Gastrocnemius medialis (tissue), 4 donors: ENCODE data around the gene TTC16. TPM values are rescaled to one million over a fixed set of nuclear protein-coding genes. Genes with fewer than 3 reads are reported as not detected.
A peak's percentile ranks its signal among the peaks of the same experiment; 100 is the strongest.

Experiments
- ATAC-seq, 2 donors: fragments of 150-250 bp; one replicate each; pipeline ENCODE4 v1.9.1; 2016
- DNase-seq, 2 donors: peaks; one replicate each; pipeline ENCODE4 v3.0.0-alpha.2; 2019
- H3K27ac ChIP-seq, 4 donors: fragments of 200-600 bp; sonication (generic); 1 replicate in 1 of 4; 2 replicates in 3 of 4; pipeline ENCODE4 v1.5.1; 2016 to 2018; ENCODE audit warnings: mild to moderate bottlenecking in 2 of 4, moderate library complexity in 1 of 4
- H3K27me3 ChIP-seq, 3 donors: fragments of 200-600 bp; sonication (generic) in 2 of 3; 1 replicate in 1 of 3; 2 replicates in 2 of 3; pipeline versions ENCODE4 v1.5.1 to v1.6.0; 2016 to 2019; ENCODE audit warnings: mild to moderate bottlenecking in 1 of 3, moderate library complexity in 1 of 3
- H3K36me3 ChIP-seq, 2 donors: fragments of 200-600 bp; sonication (generic) in 1 of 2; one replicate each; pipeline ENCODE4 v1.5.1; 2017 to 2018
- H3K4me1 ChIP-seq, 2 donors: fragments of 200-600 bp; sonication (generic) in 1 of 2; one replicate each; pipeline ENCODE4 v1.5.1; 2016 to 2017; ENCODE audit warnings: mild to moderate bottlenecking in 2 of 2
- H3K4me3 ChIP-seq, 4 donors: fragments of 200-600 bp; sonication (generic) in 3 of 4; 1 replicate in 1 of 4; 2 replicates in 3 of 4; pipeline ENCODE4 v1.5.1; 2016 to 2019; ENCODE audit warnings: mild to moderate bottlenecking in 2 of 4
- H3K9me3 ChIP-seq, 3 donors: fragments of 200-600 bp; sonication (generic) in 2 of 3; 1 replicate in 1 of 3; 2 replicates in 2 of 3; pipeline ENCODE4 v1.5.1; 2016 to 2019
- CTCF ChIP-seq, 5 experiments: fragments of 450-650 bp in 3 of 5; fragments of 200-600 bp in 2 of 5; sonication (generic) in 2 of 5; IDR thresholded peaks in 4 of 5; conservative IDR thresholded peaks in 1 of 5; 1 replicate in 4 of 5; 2 replicates in 1 of 5; pipeline ENCODE4 v1.5.1; 2016 to 2019; ENCODE audit warnings: antibody characterized with exemption in 5 of 5, mild to moderate bottlenecking in 3 of 5, moderate library complexity in 3 of 5
- POLR2A ChIP-seq, 2 donors: fragments of 450-650 bp; IDR thresholded peaks; one replicate each; pipeline ENCODE4 v1.6.1; 2017; ENCODE audit warnings: antibody characterized with exemption in 2 of 2, mild to moderate bottlenecking in 2 of 2, moderate library complexity in 2 of 2
- in situ Hi-C, 4 donors: fragments of 200-750 bp; cut with MboI; loops; one replicate each; pipeline versions ENCODE4 v1.15.0 to v1.8.0; 2017; ENCODE audit warnings: low sequenced_read_pairs in 4 of 4
- intact Hi-C: fragments of 100-400 bp; cut with DNase I; formaldehyde crosslinking; loops from one replicate; pipeline ENCODE4 v1.15.1; 2023; ENCODE audit warnings: low total_unique reads
- total RNA-seq, 4 donors: library from RNA; depleted of rRNA; stranded (reverse); fragments of >200 nt; gene quantifications; one replicate each; pipeline versions ENCODE4 v1.1.0 to v1.2.3, GENCODE V29; 2016

TTC16 gene
- total RNA-seq, 4 donors from 2014 or later = not detected

- H3K4me1 ChIP-seq = peaks cover 12 to 14% of the 10 kb centered on the region in 2 donors
- H3K36me3 ChIP-seq = no peaks in the 10 kb centered on the region
- H3K27ac ChIP-seq = no peak overlapping the region
- H3K27me3 ChIP-seq = no peaks in the 10 kb centered on the region
- intact Hi-C loops (loop anchor here (2.0 to 5.0 kb wide), 2 partner anchors 31 to 102 kb away; partner anchors contain the start of gene STXBP1), in situ Hi-C loops (no loop called here)
- H3K9me3 ChIP-seq = no peaks in the 10 kb centered on the region
- DNase-seq (no peak), ATAC-seq (no peak)
- TF ChIP-seq POLR2A (IDR thresholded peaks at IDR 0.05) (no peak), CTCF (IDR thresholded peaks at IDR 0.05 in 4 of 5, conservative IDR thresholded peaks at IDR 0.05 in 1 of 5) (no peak)
- peak overlapping the region; percentile 74 to 85 (median 78) for H3K4me3 ChIP-seq
These were observed 1.7 kb upstream of the TTC16 start for GRCh38 chr9:127714020-127714750.

- DNase-seq = peak in 1 of 2 donors; percentile 33
- ATAC-seq = peak; percentile 21 to 26
These were observed 869 bp upstream of the TTC16 start for GRCh38 chr9:127714951-127715469.

GRCh38 chr9:127716412-127716811 is 533 bp downstream of the TTC16 start:
- DNase-seq (no peak), ATAC-seq (no peak)
- H3K27ac ChIP-seq = peak overlapping the region; percentile 84 to 86 (median 84)
- TF ChIP-seq POLR2A (IDR thresholded peaks at IDR 0.05) (no peak), CTCF (IDR thresholded peaks at IDR 0.05 in 4 of 5, conservative IDR thresholded peaks at IDR 0.05 in 1 of 5) (no peak)
- intact Hi-C loops (loop anchor here (1.0 kb wide), 1 partner anchor 18 kb away; no protein-coding TSS in a partner anchor), in situ Hi-C loops (no loop called here)
- H3K4me3 ChIP-seq = peak overlapping the region; percentile 74 to 85 (median 78)
- H3K9me3 ChIP-seq = no peaks in the 10 kb centered on the region
- H3K4me1 ChIP-seq = peaks cover 12 to 14% of the 10 kb centered on the region in 2 donors
- no peaks in the 10 kb centered on the region for H3K36me3 ChIP-seq
- H3K27me3 ChIP-seq = no peaks in the 10 kb centered on the region

More at GRCh38 chr9:127714951-127715469, 869 bp upstream of the TTC16 start:
- Histone ChIP-seq H3K27ac (peak overlapping the region; percentile 84 to 86 (median 84)), H3K36me3 (no peaks in the 10 kb centered on the region), H3K9me3 (no peaks in the 10 kb centered on the region), H3K4me1 (peaks cover 12 to 14% of the 10 kb centered on the region in 2 donors), H3K4me3 (peak overlapping the region; percentile 74 to 85 (median 78)), H3K27me3 (no peaks in the 10 kb centered on the region)
- TF ChIP-seq POLR2A (IDR thresholded peaks at IDR 0.05) (no peak), CTCF (IDR thresholded peaks at IDR 0.05 in 4 of 5, conservative IDR thresholded peaks at IDR 0.05 in 1 of 5) (no peak)
- intact Hi-C loops = loop anchor here (1.0 to 5.0 kb wide), 3 partner anchors 15 to 103 kb away; partner anchors contain the start of gene STXBP1
- in situ Hi-C loops = no loop called here

- intact Hi-C loops = no loop called here
- ATAC-seq (no peak), DNase-seq (no peak)
- H3K9me3 ChIP-seq = no peaks in the 10 kb centered on the region
- no peak overlapping the region for H3K27ac ChIP-seq
- H3K36me3 ChIP-seq = no peaks in the 10 kb centered on the region
- in situ Hi-C loops = no loop called here
- no peaks in the 10 kb centered on the region for H3K27me3 ChIP-seq
- H3K4me3 ChIP-seq = no peak overlapping the region
- H3K4me1 ChIP-seq = peaks cover 12 to 14% of the 10 kb centered on the region in 2 donors
- no peak for TF ChIP-seq POLR2A (IDR thresholded peaks at IDR 0.05)
- no peak for TF ChIP-seq CTCF (IDR thresholded peaks at IDR 0.05 in 4 of 5, conservative IDR thresholded peaks at IDR 0.05 in 1 of 5)
These were observed 1.9 kb downstream of the TTC16 start for GRCh38 chr9:127717766-127718165.
